Prostate gland (tissue), 2 donors: ENCODE results near the gene AUTS2. TPM values are rescaled to one million over a fixed set of nuclear protein-coding genes. Genes with fewer than 3 reads are reported as not detected.

Experiments
- DNase-seq: peaks from one replicate; pipeline ENCODE4 v3.0.0-alpha.2; 2019; ENCODE audit warnings: low spot score
- H3K27ac ChIP-seq, 2 donors: fragments of 200-600 bp; sonication (generic); 2 replicates each; pipeline ENCODE4 v1.5.1; 2017 to 2019
- H3K27me3 ChIP-seq: fragments of 200-600 bp; sonication (generic); replicated peaks from 2 replicates; pipeline ENCODE4 v1.5.1; 2019; ENCODE audit not compliant: insufficient read depth
- H3K36me3 ChIP-seq, 2 donors: fragments of 200-600 bp; sonication (generic); 1 replicate in 1 of 2; 2 replicates in 1 of 2; pipeline versions ENCODE4 v1.5.1 to v1.8.1; 2017 to 2019
- H3K4me1 ChIP-seq: fragments of 200-600 bp; sonication (generic); replicated peaks from 2 replicates; pipeline ENCODE4 v1.5.1; 2019
- H3K4me3 ChIP-seq, 2 donors: fragments of 200-600 bp; sonication (generic); 2 replicates each; pipeline ENCODE4 v1.5.1; 2017 to 2019
- H3K9me3 ChIP-seq: fragments of 200-600 bp; sonication (generic); 2 replicates; pipeline ENCODE4 v1.5.1; 2017
- POLR2A ChIP-seq: fragments of 450-650 bp; IDR thresholded peaks from one replicate; pipeline ENCODE4 v1.6.1; 2016; ENCODE audit warnings: antibody characterized with exemption, mild to moderate bottlenecking
- POLR2AphosphoS5 ChIP-seq: sonication (generic); formaldehyde crosslinking; IDR thresholded peaks from one replicate; pipeline ENCODE4 v1.6.1; 2017; ENCODE audit warnings: antibody characterized with exemption
- WGBS: methylation state at CpG from one replicate; pipeline ENCODE4 v1.1.5; 2018; 5-methylcytosine and 5-hydroxymethylcytosine counted together
- intact Hi-C: fragments of 100-400 bp; cut with DNase I; formaldehyde crosslinking; loops from one replicate; pipeline ENCODE4 v1.14.2; 2022
- total RNA-seq, 2 donors: library from RNA; depleted of rRNA; stranded (reverse); fragments of >200 nt; gene quantifications; one replicate each; pipeline ENCODE4 v1.1.0, GENCODE V29; 2016
- TF ChIP-seq, protein P1 (sequence below), 4 experiments: fragments of 200-600 bp in 2 of 4; fragments of 450-650 bp in 2 of 4; sonication (generic) in 2 of 4; IDR thresholded peaks; 1 replicate in 3 of 4; 2 replicates in 1 of 4; pipeline ENCODE4 v1.5.1; 2016 to 2019; ENCODE audit warnings: antibody characterized with exemption in 4 of 4, mild to moderate bottlenecking in 2 of 4, moderate library complexity in 2 of 4

AUTS2 gene
- total RNA-seq, 2 donors from 2014 or later = 25.0 to 55.2 TPM

DNA sequence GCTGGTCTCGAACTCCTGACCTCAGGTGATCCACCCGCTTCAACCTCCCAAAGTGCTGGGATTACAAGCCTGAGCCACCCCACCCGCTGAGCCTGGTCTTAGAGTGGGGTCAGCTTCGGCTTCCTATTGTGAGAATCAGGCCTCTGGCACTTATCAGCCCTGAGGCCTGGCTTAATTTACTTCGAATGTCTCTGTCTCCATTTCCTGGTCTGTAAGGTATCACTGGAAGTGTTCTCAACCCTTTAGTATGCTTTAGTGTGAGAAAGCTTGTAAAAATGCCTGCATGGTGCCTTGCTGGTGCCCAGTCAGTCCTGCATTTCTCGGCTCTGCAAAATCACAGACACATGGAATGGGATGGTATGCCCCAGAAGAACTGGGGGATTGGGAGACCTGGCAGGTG lies 862.3 kb downstream of the AUTS2 start:
- DNase-seq = no peak
- Histone ChIP-seq H3K4me3 (no peak overlapping the region), H3K27me3 (no peaks in the 10 kb centered on the region), H3K36me3 (no peaks in the 10 kb centered on the region), H3K27ac (no peak overlapping the region), H3K9me3 (no peaks in the 10 kb centered on the region), H3K4me1 (no peaks in the 10 kb centered on the region)
- WGBS = 84% methylated on average over 6 of the region's 6 CpGs
- intact Hi-C loops = no loop called here
- TF ChIP-seq POLR2A (no peak), POLR2AphosphoS5 (no peak)
- TF ChIP-seq, protein P1, sequence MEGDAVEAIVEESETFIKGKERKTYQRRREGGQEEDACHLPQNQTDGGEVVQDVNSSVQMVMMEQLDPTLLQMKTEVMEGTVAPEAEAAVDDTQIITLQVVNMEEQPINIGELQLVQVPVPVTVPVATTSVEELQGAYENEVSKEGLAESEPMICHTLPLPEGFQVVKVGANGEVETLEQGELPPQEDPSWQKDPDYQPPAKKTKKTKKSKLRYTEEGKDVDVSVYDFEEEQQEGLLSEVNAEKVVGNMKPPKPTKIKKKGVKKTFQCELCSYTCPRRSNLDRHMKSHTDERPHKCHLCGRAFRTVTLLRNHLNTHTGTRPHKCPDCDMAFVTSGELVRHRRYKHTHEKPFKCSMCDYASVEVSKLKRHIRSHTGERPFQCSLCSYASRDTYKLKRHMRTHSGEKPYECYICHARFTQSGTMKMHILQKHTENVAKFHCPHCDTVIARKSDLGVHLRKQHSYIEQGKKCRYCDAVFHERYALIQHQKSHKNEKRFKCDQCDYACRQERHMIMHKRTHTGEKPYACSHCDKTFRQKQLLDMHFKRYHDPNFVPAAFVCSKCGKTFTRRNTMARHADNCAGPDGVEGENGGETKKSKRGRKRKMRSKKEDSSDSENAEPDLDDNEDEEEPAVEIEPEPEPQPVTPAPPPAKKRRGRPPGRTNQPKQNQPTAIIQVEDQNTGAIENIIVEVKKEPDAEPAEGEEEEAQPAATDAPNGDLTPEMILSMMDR (IDR thresholded peaks at IDR 0.05) = no peak

DNA sequence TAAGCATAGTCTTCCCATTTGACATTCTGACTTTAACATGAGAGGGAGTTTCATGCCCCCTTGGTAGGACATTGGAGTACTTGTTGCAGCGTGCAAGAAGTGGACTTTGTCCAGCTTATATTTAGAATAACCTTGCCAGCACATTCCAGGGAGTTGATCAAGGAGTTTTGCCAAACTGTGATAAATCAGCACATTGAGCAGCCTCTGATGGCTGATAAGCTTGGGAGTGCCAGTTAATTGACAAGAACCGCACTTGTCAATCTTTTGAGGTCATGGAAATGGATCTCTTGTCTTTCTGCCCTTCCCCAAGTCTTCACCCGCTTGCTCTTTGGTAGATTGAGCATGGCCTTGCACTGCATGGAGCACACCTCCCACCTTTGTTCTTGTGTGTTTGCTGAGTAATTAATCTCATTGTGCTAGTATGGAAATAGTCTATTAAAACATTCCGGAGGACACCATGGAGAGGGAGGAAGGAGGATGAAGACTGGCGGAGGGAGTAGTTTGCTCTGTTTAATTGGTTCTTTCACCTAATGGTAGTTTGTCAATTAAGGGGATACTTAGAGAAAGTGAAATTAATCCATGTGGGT lies 865.2 kb downstream of the AUTS2 start:
- TF ChIP-seq, protein P1 (IDR thresholded peaks at IDR 0.05) = no peak
- peak; percentile 79 for TF ChIP-seq POLR2AphosphoS5
- DNase-seq = peak; percentile 42
- 40% methylated on average over 5 of the region's 5 CpGs for WGBS
- Histone ChIP-seq H3K4me1 (no peaks in the 10 kb centered on the region), H3K36me3 (no peaks in the 10 kb centered on the region), H3K27me3 (no peaks in the 10 kb centered on the region), H3K27ac (no peak overlapping the region), H3K9me3 (no peaks in the 10 kb centered on the region), H3K4me3 (no peak overlapping the region)
- intact Hi-C loops = no loop called here

DNA sequence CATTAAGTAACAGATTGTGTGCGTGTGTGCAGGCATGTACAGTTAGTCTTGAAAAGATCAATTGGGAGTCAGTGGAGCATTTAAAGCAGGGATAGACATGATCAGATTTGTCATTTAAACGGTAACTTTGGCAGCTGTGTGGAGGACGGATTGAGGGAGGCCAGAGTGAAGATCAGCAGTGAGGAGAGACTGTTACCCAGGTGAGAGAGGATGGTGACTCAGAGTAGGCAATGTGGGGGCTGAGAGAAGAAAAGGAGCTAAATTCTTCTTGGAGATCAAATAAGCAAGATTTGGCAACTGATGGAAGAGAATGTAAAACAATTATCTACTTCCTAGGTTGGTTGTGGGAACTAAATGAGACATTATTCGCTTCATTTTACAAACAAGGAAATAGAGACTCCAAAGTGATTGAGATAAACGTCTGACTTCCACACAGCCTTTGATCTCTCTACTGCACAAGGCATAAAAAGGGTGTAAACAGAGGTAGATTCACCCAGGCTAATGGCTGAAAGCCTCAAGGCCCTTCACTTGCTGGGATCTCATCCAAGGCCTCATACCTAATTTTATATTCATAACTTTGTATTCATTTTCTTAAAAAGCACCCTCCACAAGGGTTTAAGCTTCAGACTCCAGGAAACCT lies 868.6 kb downstream of the AUTS2 start:
- TF ChIP-seq POLR2AphosphoS5 (no peak), POLR2A (no peak)
- TF ChIP-seq, protein P1 (IDR thresholded peaks at IDR 0.05) = no peak
- no peak overlapping the region for H3K27ac ChIP-seq
- intact Hi-C loops = no loop called here
- WGBS = 55% methylated on average over 5 of the region's 5 CpGs
- H3K36me3 ChIP-seq = no peaks in the 10 kb centered on the region
- H3K4me1 ChIP-seq = no peaks in the 10 kb centered on the region
- no peaks in the 10 kb centered on the region for H3K9me3 ChIP-seq
- no peaks in the 10 kb centered on the region for H3K27me3 ChIP-seq
- H3K4me3 ChIP-seq = no peak overlapping the region
- no peak for DNase-seq

DNA sequence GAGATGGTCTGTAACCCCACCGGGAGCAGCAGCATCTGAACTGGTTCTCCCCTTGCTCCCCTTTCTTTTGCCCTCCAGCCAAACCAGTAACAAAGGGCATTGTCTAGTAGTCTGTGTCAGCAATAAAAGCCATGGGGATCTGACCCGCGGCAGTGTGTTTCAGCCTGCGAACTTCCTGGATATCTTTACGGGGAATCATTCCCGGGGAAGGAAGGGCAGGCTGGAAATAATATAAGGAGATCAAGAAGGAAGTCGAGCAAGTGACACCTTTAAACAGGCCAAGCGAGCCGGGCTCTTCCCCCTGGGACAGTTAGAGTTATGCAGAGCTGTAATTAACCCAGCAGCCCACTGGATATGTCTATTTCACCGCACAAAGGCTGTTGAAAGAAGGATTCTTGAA lies 872.5 kb downstream of the AUTS2 start:
- no peak overlapping the region for H3K27ac ChIP-seq
- no peak overlapping the region for H3K4me3 ChIP-seq
- TF ChIP-seq POLR2AphosphoS5 = no peak
- TF ChIP-seq, protein P1 (IDR thresholded peaks at IDR 0.05) = no peak
- no peak for TF ChIP-seq POLR2A
- intact Hi-C loops = no loop called here
- H3K9me3 ChIP-seq = no peaks in the 10 kb centered on the region
- WGBS = 44% methylated on average over 10 of the region's 10 CpGs
- H3K36me3 ChIP-seq = no peaks in the 10 kb centered on the region
- no peaks in the 10 kb centered on the region for H3K27me3 ChIP-seq
- no peaks in the 10 kb centered on the region for H3K4me1 ChIP-seq
- DNase-seq = no peak
